Peyer's patch (tissue), 4 donors: ENCODE results near the gene ZNF462.

Experiments
- POLR2A ChIP-seq, 2 donors: fragments of 450-650 bp; IDR thresholded peaks; one replicate each; pipeline ENCODE4 v1.5.1; 2017; ENCODE audit warnings: antibody characterized with exemption in 2 of 2, mild to moderate bottlenecking in 2 of 2, moderate library complexity in 2 of 2
- TF ChIP-seq, protein P1 (sequence below), 6 experiments: fragments of 450-650 bp in 4 of 6; fragments of 200-600 bp in 2 of 6; sonication (generic) in 1 of 6; IDR thresholded peaks; one replicate each; pipeline ENCODE4 v1.5.1; 2017 to 2019; ENCODE audit warnings: antibody characterized with exemption in 6 of 6, mild to moderate bottlenecking in 3 of 6, moderate library complexity in 1 of 6

DNA sequence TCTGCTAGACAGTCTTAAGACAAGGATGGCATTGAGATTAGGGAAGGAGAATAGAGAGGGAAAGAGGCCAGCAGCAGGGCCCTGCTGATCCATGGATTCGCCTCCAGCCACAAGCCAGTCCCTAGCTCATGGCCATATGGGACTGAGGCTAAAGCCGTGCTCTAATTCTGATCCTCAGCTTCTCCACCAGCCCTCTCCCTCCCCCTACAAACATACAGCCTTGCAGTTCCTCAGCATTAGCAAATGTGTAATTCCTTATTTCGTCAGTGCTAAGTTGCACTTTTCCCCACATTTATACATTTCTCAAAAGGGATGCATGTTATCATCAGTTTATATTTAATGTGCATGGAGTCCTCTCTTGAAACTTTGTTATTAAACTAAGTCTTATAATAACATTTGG, 34.8 kb downstream of the ZNF462 start:
- TF ChIP-seq, protein P1, sequence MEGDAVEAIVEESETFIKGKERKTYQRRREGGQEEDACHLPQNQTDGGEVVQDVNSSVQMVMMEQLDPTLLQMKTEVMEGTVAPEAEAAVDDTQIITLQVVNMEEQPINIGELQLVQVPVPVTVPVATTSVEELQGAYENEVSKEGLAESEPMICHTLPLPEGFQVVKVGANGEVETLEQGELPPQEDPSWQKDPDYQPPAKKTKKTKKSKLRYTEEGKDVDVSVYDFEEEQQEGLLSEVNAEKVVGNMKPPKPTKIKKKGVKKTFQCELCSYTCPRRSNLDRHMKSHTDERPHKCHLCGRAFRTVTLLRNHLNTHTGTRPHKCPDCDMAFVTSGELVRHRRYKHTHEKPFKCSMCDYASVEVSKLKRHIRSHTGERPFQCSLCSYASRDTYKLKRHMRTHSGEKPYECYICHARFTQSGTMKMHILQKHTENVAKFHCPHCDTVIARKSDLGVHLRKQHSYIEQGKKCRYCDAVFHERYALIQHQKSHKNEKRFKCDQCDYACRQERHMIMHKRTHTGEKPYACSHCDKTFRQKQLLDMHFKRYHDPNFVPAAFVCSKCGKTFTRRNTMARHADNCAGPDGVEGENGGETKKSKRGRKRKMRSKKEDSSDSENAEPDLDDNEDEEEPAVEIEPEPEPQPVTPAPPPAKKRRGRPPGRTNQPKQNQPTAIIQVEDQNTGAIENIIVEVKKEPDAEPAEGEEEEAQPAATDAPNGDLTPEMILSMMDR (IDR thresholded peaks at IDR 0.05) = no peak
- no peak for TF ChIP-seq POLR2A (IDR thresholded peaks at IDR 0.05)
